ENCODE measurements around the gene LYPLA2.

Gene LYPLA2

DNA sequence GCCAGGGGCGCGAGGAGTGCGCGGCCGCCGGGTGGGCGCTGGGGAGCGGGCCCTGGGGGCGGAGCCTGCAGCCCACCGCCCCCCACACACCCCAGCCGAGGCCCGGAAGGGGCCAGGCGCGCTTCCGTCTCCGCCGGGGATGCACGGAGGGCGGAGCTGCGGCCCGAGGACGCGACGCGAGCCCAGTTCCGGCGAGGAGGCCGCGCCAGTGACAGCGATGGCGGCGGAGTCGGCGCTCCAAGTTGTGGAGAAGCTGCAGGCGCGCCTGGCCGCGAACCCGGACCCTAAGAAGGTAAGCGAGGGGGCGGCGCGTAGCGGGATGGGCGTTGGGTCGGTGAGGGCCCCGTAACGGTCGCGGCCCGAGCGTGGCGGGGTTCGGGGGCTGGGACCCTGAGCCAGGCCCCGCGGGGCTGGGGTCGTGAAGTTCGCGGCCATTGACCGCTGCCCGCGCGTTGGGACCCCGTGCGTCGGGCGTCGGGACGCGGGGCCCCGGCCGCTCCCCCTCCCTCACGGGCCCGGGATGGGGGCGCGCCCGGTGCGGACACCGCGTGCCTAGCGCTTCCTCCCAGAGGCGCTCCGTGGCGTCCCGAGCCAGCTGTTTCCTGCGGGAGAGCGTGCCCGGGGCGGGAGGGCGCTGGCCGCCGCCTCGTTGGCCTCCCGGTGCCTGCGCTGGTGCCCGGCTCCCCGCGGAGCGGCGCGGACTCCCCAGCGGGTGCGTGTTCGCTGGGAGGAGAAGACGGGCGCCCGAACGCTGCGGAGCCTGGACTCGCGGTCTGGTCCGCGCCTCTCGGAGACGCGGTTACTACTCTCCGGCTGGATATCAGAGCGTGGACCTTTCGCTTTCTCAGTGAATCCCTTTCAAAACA, 47.4 kb upstream of the LYPLA2 start, which contains the start of gene ELOA:
ELOA (plus strand) TSS at position 185 of the 866 bp plus-strand sequence; CDS start at position 218, 33 bp downstream.
- H3K36me3 ChIP-seq (ENCODE audit: low read length), result no peaks in the 10 kb centered on the region

DNA sequence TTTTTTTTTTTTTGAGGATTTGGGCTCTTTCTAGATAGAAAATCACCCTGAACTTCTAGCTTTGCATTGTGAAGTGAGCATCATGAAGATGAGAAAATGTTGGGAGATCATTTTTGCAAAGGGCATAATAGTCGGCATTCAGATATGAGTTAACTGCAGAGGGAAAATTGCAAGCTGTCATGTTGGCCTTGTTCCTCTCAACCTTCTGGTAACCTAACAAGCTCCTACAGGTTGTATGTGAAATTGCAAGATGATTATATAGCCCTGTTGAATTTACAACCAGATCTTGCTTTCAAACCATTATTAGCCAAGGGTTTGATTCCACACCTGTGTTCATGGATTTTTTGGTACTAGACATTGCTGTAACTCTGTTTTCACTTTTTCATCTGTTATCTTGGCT, 45.4 kb upstream of the LYPLA2 start:
- H2AFZ ChIP-seq (ENCODE audit: low read depth, low read length, severe bottlenecking), result no peak overlapping the region
- no peaks in the 10 kb centered on the region for H3K9me2 ChIP-seq (replicated peaks; ENCODE audit: insufficient read depth, low read length)
- no peaks in the 10 kb centered on the region for H3K27me3 ChIP-seq (ENCODE audit: low read length)
- H3K79me2 ChIP-seq (ENCODE audit: insufficient read depth, low read length), result peaks cover 48% of the 10 kb centered on the region
- H3K9me3 ChIP-seq (ENCODE audit: insufficient read depth, low read length), result no peaks in the 10 kb centered on the region
- TF ChIP-seq, protein P1, sequence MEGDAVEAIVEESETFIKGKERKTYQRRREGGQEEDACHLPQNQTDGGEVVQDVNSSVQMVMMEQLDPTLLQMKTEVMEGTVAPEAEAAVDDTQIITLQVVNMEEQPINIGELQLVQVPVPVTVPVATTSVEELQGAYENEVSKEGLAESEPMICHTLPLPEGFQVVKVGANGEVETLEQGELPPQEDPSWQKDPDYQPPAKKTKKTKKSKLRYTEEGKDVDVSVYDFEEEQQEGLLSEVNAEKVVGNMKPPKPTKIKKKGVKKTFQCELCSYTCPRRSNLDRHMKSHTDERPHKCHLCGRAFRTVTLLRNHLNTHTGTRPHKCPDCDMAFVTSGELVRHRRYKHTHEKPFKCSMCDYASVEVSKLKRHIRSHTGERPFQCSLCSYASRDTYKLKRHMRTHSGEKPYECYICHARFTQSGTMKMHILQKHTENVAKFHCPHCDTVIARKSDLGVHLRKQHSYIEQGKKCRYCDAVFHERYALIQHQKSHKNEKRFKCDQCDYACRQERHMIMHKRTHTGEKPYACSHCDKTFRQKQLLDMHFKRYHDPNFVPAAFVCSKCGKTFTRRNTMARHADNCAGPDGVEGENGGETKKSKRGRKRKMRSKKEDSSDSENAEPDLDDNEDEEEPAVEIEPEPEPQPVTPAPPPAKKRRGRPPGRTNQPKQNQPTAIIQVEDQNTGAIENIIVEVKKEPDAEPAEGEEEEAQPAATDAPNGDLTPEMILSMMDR (IDR thresholded peaks at IDR 0.05; ENCODE audit: insufficient read depth, low read length, poor library complexity, severe bottlenecking), result peak; percentile 25
- TF ChIP-seq EZH2phosphoT487 (conservative IDR thresholded peaks at IDR 0.05; ENCODE audit: low read length), result no peak
- peak overlapping the region; percentile 81 for H3K4me3 ChIP-seq (ENCODE audit: insufficient read depth, low read length, poor library complexity, severe bottlenecking)
- peaks cover 21% of the 10 kb centered on the region for H3F3A ChIP-seq (ENCODE audit: insufficient read depth)
- peak overlapping the region; percentile 48; the same call in 1 of the 2 replicates for H3K27ac ChIP-seq (ENCODE audit: low read depth, low read length)
- peak overlapping the region; percentile 74 for H3K4me2 ChIP-seq (ENCODE audit: low read depth, low read length, poor library complexity, severe bottlenecking)
- H3K36me3 ChIP-seq (ENCODE audit: low read length), result no peaks in the 10 kb centered on the region
- peak overlapping the region; percentile 88; the same call in 1 of the 2 replicates for H3K9ac ChIP-seq (ENCODE audit: low read length)
- H4K20me1 ChIP-seq (ENCODE audit: low read depth, low read length), result no peaks in the 10 kb centered on the region

More for the DNA sequence above, 47.4 kb upstream of the LYPLA2 start, which contains the start of gene ELOA:
- peak within 1 kb of the TSS; percentile 74 for H3K4me2 ChIP-seq (ENCODE audit: low read depth, low read length, poor library complexity, severe bottlenecking)
- TF ChIP-seq EZH2phosphoT487 (conservative IDR thresholded peaks at IDR 0.05; ENCODE audit: low read length), result no peak
- TF ChIP-seq, protein P1 (IDR thresholded peaks at IDR 0.05; ENCODE audit: insufficient read depth, low read length, poor library complexity, severe bottlenecking), result no peak
- H3K4me3 ChIP-seq (ENCODE audit: insufficient read depth, low read length, poor library complexity, severe bottlenecking), result peak within 1 kb of the TSS; percentile 81
- peak within 1 kb of the TSS; percentile 91 for H2AFZ ChIP-seq (ENCODE audit: low read depth, low read length, severe bottlenecking)
- H3K27me3 ChIP-seq (ENCODE audit: low read length), result no peaks in the 10 kb centered on the region
- H4K20me1 ChIP-seq (ENCODE audit: low read depth, low read length), result no peaks in the 10 kb centered on the region
- H3K9me2 ChIP-seq (replicated peaks; ENCODE audit: insufficient read depth, low read length), result no peaks in the 10 kb centered on the region
- H3F3A ChIP-seq (ENCODE audit: insufficient read depth), result peaks cover 21% of the 10 kb centered on the region
- H3K9ac ChIP-seq (ENCODE audit: low read length), result peak within 1 kb of the TSS; percentile 88
- no peaks in the 10 kb centered on the region for H3K9me3 ChIP-seq (ENCODE audit: insufficient read depth, low read length)
- H3K79me2 ChIP-seq (ENCODE audit: insufficient read depth, low read length), result peaks cover 47% of the 10 kb centered on the region
- H3K27ac ChIP-seq (ENCODE audit: low read depth, low read length), result peak within 1 kb of the TSS; percentile 48

DNA sequence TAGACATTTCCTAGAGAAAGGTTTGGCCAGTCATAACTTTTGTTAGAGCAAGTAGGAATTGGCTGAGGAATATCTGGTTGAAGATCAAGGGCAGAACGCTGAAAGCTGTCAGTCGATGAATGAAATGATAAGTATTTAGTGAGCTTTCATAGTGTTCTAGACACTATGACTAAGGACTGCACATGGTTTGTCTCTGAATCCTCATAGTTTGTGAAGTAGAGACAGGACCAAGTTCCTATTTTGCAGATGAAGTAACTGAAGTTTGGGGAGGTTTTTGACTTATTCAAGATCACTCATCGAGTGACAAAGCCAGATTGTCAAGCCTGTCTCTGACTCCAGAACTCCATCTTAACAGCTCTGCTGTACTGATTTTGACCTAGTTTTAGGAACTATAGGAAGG, 42.9 kb upstream of the LYPLA2 start:
- Histone ChIP-seq H4K20me1 (ENCODE audit: low read depth, low read length) (no peaks in the 10 kb centered on the region), H3K9me2 (replicated peaks; ENCODE audit: insufficient read depth, low read length) (no peaks in the 10 kb centered on the region), H2AFZ (ENCODE audit: low read depth, low read length, severe bottlenecking) (no peak overlapping the region), H3K79me2 (ENCODE audit: insufficient read depth, low read length) (peaks cover 51% of the 10 kb centered on the region), H3K4me3 (ENCODE audit: insufficient read depth, low read length, poor library complexity, severe bottlenecking) (no peak overlapping the region), H3K27ac (ENCODE audit: low read depth, low read length) (no peak overlapping the region), H3F3A (ENCODE audit: insufficient read depth) (peaks cover 10% of the 10 kb centered on the region), H3K36me3 (ENCODE audit: low read length) (peaks cover 10% of the 10 kb centered on the region; the same call in 1 of the 2 replicates), H3K27me3 (ENCODE audit: low read length) (no peaks in the 10 kb centered on the region), H3K4me2 (ENCODE audit: low read depth, low read length, poor library complexity, severe bottlenecking) (no peak overlapping the region), H3K9ac (ENCODE audit: low read length) (no peak overlapping the region), H3K9me3 (ENCODE audit: insufficient read depth, low read length) (no peaks in the 10 kb centered on the region)
- TF ChIP-seq, protein P1 (IDR thresholded peaks at IDR 0.05; ENCODE audit: insufficient read depth, low read length, poor library complexity, severe bottlenecking), result no peak
- TF ChIP-seq EZH2phosphoT487 (conservative IDR thresholded peaks at IDR 0.05; ENCODE audit: low read length), result no peak
